H1 (cell line): ENCODE measurements around the gene EYA2. TPM values are rescaled to one million over a fixed set of nuclear protein-coding genes. Genes with fewer than 3 reads are reported as not detected.

Experiments
- CEBPB ChIP-seq: IDR thresholded peaks from 2 replicates; pipeline ENCODE4 v1.6.1; 2012; ENCODE audit warnings: low read depth, low read length
- MAX ChIP-seq: IDR thresholded peaks from 2 replicates; pipeline ENCODE4 v1.6.1; 2012; ENCODE audit warnings: inconsistent platforms
- SIX5 ChIP-seq: IDR thresholded peaks from 2 replicates; pipeline ENCODE4 v1.6.1; 2011; ENCODE audit warnings: mild to moderate bottlenecking, low read depth, low read length
- SP1 ChIP-seq: IDR thresholded peaks from 2 replicates; pipeline ENCODE4 v1.6.1; 2011; ENCODE audit warnings: low read depth, low read length
- TAF1 ChIP-seq: IDR thresholded peaks from 2 replicates; pipeline ENCODE4 v1.6.1; 2011; ENCODE audit warnings: mild to moderate bottlenecking, low read depth, low read length
- YY1 ChIP-seq: IDR thresholded peaks from 2 replicates; pipeline ENCODE4 v1.6.1; 2011; ENCODE audit warnings: low read depth, mild to moderate bottlenecking, low read length
- polyA plus RNA-seq, 7 experiments: library from polyadenylated mRNA; depleted of rRNA in 3 of 7; stranded (reverse) in 5 of 7; unstranded in 2 of 7; fragments of >200 nt in 5 of 7; fragments of 200-250 nt in 2 of 7; gene quantifications; 1 replicate in 5 of 7; 2 replicates in 1 of 7; 4 replicates in 1 of 7; pipeline versions ENCODE4 v1.2.1 to v1.2.3, GENCODE V29; 2011 to 2013; ENCODE audit warnings: missing spikeins in 2 of 7, mixed read lengths in 2 of 7
- total RNA-seq: library from RNA; stranded (reverse); fragmentation: NEBNext Ultra II Directional; extraction: Animal tissue kit (Norgen Biotek cat#: 25700); gene quantifications from 2 replicates; pipeline ENCODE4 v1.2.1, GENCODE V29; 2021

Gene EYA2
- total and polyA plus RNA-seq, 2 of the 8 experiments (the other 6 are each of a cell fraction or from before 2014, with no cell fraction given): 1.6 to 1.7 TPM

- TF ChIP-seq TAF1 (0 out of 2 replicates have a peak, but pooled peaks have one; percentile 32), SIX5 (peak; percentile 83), YY1 (peak; percentile 93), MAX (peak; percentile 38; the same call in 1 of the 2 replicates), SP1 (peak; percentile 65), CEBPB (peak; percentile 96)
- TF ChIP-seq, all 59 proteins: peak for 10
These were observed 76.4 kb downstream of the EYA2 start (continued) for GRCh38 chr20:46970937-46971630.
